Activated CD4-positive, alpha-beta T cell treated with anti-CD3 and anti-CD28 coated beads for 24 hours (primary cell): ENCODE data around the gene NTN1.
"Not testable (repeated sequence)": the region's sequence is repeated elsewhere in the genome, so short reads cannot be mapped to it uniquely, and the experiment has no call there.

Experiments used
- DNase-seq, 2 donors: peaks; one replicate each; pipeline ENCODE4 v3.0.0-alpha.2; 2020; ENCODE audit warnings: low read depth in 2 of 2

NTN1 gene

GRCh38 chr17:9244066-9245052 is 223.0 kb downstream of the NTN1 start:
- DNase-seq: no peak

DNA sequence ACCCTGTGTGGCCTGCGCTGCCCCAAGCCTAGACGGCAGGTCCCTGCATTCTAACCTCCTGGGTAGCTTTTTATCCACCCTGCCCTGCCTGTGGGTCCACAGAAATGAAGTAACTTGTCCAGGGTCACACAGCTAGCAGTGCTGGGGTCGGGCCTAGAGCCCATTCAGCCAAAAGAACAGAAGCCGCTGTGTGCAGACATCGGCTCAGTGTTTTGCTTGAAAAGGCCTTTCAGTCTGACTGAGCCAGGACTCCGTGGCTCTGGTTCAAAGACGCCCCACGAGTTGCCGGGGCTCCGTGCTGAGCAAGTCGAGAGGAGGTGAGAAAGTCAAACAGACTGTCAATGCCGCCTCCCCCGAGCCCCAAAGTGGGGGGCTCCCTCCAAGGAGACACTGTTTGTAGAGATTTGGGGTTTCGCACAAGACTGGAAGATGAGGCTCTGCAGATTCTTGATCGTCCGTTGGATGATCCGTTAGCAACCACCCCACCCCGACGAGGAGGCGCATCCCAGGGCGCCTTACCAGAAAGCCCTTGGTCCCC is 226.2 kb downstream of the NTN1 start:
- no peak for DNase-seq

- DNase-seq: no peak
Measured at GRCh38 chr17:9249245-9249953, 228.1 kb downstream of the NTN1 start.

DNA sequence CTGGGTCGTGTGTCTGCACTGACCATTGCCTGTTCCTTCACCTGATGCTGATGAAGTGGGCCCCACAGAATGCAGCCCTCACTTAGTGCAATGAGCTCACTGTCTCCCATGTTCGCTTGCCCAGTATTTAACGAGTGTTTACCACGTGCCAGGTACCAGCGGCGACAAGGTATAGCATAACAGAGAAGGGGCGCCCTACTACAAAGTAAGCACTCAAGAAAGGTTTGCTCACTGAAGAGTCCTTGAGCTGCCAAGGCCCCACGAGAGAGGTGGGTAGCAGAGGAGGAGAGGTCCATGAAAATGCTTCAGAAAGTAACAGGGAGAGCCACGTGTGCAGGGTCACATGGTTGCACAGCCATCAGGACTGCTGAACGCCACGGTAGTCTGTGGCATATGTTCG is 230.0 kb downstream of the NTN1 start:
- DNase-seq: no peak

GRCh38 chr17:9253308-9253707 is 232.0 kb downstream of the NTN1 start:
- no peak for DNase-seq

- DNase-seq: no peak
Measured at GRCh38 chr17:9254841-9255240, 233.5 kb downstream of the NTN1 start.

GRCh38 chr17:9255833-9256232 is 234.5 kb downstream of the NTN1 start:
- no peak for DNase-seq

DNA sequence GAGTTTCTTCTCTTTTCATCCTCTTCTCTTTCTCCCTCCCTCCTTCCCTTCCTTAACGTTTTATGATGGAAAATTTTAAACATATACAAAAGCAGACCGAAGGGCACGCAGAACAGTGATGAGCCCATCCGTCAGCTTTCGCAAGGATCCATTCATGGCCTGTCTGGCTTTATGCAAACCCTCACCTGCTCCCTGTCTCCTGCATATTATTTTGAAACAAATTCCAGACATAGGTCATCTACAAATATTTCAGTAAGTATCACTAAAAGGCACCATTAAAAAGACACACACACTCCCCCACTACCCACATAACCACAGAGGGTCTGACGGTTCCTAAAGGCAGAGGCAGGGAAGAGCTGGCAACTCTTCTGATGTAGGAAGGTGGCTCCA is 235.0 kb downstream of the NTN1 start:
- no peak for DNase-seq

DNA sequence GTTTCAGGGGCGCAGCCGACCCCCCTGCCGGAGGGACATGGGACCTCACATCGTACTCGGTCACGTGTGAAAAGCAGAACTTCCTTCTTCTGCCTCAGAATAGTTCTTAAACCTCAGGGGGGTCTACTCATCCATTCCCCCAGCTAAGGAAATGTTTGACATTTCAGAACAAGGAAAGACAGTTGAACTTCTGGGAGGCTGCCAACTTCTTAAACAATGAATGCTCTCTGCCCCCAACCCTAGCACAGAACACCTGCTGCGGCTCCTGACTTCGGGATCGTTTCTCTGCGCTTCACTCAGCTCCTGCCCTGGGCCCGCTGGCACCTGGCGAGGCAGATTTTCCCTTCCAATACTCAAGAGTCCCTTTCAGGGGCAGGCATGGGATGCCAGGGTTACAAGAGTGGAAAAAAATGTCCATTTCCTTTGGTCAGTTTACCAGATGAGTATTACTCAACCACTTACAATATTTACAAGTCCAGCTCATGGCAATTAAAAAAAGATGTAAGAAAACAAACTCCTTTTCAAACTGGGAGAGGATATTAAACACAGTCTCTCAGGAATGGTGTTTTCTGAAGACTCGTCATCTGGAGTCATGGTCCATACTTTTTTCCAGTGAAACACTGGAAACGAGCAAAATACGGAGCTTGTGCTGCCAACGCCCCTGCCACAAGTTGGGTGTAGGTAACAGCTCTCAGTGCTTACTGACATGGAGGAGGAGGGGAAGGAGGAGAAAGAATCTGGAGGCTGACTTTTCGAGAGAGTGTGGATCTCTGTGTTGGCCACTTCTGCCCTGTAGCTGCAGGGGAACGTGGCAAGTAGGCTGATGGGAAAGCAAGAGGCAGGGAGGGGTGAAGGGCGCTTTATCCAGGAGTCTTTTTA is 235.7 kb downstream of the NTN1 start:
- DNase-seq: no peak

DNA sequence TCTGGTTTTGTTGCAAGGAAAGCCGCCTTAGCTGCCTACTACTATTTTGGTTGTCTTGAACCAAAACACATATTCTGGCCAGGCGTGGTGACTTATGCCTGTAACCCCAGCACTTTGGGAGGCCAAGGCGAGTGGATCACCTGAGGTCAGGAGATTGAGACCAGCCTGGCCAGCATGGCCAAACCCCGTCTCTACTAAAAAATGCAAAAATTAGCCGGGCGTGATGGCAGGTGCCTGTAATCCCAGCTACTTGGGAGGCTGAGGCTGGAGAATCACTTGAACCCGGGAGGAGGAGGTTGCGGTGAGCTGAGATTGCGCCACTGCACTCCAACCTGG is 236.3 kb downstream of the NTN1 start:
- DNase-seq: not testable (repeated sequence)

DNA sequence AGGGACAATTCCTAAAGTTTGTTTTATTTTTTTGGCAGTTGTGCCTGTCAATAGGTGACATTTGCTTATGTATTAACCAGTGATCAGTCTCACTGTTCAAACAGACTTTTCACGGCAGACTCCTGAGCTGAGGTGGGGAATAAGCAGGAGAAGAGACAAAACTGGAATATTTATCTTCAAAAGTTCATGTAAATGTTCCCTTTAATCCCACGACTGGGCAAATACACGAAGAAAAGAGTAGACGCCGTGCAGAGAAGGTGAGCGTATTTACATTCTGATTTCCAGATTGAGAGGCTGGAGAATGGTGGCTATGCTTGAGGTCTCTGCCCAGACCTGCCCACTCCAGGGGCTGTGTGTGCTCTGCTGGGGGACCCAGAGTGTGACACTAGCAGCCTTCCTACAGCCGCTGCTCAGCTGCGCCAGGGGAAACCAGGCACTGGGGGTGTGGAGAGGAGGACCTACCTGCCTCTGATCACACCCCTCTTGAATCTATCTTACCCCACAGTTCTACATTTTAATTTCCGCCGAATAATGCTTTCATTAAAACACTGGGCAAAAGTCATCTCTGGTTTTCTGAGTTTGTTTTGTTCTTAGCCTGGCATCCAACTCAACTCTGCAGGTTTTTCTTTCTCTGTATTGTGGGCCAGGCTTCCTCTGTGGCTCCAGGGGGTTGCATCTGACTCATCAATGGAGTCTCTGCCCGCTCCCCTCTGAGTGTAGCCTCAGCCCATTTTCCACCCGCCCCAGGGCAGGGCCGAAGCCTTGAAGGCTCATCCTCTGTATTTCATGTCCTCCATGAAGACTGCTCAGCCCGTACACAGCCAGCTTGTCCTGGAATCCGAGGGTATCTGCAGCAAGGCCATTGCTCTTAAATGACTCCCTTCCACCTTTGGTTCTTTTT is 237.1 kb downstream of the NTN1 start:
- no peak for DNase-seq

GRCh38 chr17:9259419-9259818 is 238.1 kb downstream of the NTN1 start:
- no peak for DNase-seq

GRCh38 chr17:9261081-9262012 is 240.0 kb downstream of the NTN1 start:
- no peak for DNase-seq

GRCh38 chr17:9266031-9266680 is 244.8 kb downstream of the NTN1 start:
- no peak for DNase-seq

GRCh38 chr17:9266697-9267117 is 245.4 kb downstream of the NTN1 start:
- no peak for DNase-seq

DNA sequence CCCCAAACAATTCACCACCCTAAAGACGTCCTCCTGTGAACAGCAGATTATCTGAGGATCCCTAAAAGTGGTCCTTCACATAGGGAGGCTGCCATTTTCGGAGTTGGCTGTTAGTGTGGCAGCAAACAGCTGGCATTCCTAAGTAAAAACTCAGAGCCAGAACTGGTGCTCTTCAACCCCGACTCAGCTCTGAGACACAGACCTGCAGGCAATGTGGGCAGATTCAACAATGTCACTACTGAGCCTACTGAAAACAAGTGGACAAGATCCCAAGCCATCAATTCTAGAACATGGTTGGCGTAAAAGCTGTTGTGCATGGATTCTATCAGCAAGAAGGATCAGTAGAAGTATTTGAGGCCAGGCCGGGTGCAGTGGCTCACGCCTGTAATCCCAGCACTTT is 247.2 kb downstream of the NTN1 start:
- no peak for DNase-seq

DNA sequence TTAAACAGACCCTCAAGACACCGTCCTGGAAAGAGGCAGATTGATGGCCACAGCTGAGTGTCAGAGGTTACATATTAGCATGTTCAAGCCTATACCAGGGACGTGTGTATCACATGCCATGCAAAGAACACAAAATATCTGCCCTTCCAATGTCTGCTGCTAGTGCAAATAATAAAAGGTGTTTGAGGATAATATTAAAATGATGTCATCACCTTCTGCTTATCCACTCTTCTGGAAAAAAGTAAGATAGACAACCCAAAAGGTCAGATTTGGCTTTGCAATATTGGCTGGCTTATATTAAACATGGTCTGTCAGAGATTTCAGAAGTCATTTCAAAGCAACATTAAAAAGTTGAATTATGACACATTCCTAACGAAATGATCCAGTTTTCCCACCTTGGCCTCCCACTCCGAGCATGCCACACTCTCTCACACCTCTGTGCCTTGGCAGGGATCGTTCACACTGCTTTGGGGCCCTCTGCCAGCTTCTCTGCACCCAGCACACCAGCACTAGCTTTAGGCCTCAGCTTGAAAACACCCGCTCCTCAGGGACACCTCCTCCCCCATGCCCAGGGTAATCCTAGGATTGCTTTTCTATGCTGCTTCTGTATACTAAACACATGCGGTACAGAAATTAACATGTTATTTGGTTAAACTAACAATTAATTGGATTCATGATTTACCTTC is 248.2 kb downstream of the NTN1 start:
- DNase-seq: no peak

- no peak for DNase-seq
Measured at GRCh38 chr17:9270921-9271320, 249.6 kb downstream of the NTN1 start.

DNA sequence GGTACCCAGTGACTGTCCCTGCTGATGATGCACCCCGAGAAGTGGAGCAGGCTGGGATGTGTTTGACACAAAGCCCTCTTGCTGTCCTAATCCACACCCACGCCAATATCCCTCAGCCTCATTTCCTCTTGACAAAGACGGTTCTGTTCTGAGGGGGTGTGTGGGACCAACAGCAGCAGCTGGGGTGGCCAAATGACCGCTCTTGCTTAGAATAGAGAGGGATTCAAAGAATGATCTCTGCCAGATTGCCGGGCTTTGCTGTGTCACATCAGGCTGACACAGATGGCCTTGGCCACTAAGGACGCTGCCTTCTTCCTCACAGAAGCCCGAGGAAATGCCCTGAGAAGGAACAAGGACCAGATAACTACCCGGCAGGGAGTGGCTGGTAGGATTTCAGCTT is 250.7 kb downstream of the NTN1 start:
- DNase-seq: no peak
